Skeletal muscle satellite cell (primary cell): ENCODE measurements around the gene DOCK4.

Source experiments
- H3K27me3 ChIP-seq: 2 replicates; pipeline ENCODE4 v1.7.0; 2013; ENCODE audit warnings: low read length; ENCODE audit not compliant: control insufficient read depth, insufficient read depth
- H3K36me3 ChIP-seq: 2 replicates; pipeline ENCODE4 v1.7.0; 2013; ENCODE audit warnings: mild to moderate bottlenecking, control low read depth, low read length; ENCODE audit not compliant: insufficient read depth
- H3K4me1 ChIP-seq: 2 replicates; pipeline ENCODE4 v1.7.0; 2013; ENCODE audit warnings: low read length; ENCODE audit not compliant: control insufficient read depth, insufficient read depth
- H3K4me2 ChIP-seq: 2 replicates; pipeline ENCODE4 v1.7.0; 2013; ENCODE audit warnings: mild to moderate bottlenecking, low read length
- H3K4me3 ChIP-seq: 2 replicates; pipeline ENCODE4 v1.7.0; 2013; ENCODE audit warnings: low read length
- H3K9ac ChIP-seq: 2 replicates; pipeline ENCODE4 v1.7.0; 2013; ENCODE audit warnings: mild to moderate bottlenecking, low read depth, low read length, moderate library complexity
- H3K9me3 ChIP-seq: replicated peaks from 2 replicates; pipeline ENCODE4 v1.7.0; 2013; ENCODE audit warnings: mild to moderate bottlenecking, control low read depth, low read length

DOCK4 gene

DNA sequence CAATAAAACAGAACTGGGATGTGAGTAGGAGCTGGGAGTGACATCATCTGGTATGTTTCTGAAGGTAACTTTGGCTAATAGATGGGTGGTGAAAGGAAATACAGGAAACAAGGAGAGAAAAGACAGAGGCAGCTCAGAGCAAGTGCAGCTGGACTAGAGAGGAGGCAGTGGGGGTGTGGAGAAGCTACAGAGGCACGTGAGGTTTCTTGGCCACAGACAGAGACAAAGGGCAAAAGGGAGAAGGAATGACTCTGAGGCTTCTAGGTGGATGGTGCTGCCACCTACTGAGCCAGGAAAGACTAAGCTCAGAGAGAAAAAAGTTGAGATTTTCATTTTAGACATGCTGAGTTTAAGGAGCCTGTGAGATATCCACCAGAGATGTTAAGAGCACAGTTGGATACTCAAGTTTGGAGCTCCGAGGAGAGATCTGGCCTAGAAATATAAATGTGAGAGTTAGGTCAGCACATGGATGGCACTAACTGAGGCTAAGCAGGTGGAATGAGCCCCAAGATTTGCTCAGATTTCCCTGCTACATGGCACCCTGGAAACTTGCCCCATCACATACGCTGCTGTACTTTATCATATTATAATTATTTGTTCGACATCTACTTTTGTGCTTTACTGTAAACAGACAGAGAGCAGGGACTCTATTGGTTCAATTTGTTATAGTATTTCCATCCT, 350.9 kb downstream of the DOCK4 start:
- H3K9me3 ChIP-seq: no peaks in the 10 kb centered on the region
- no peak overlapping the region for H3K4me3 ChIP-seq
- peaks cover 4% of the 10 kb centered on the region for H3K4me1 ChIP-seq
- peaks cover 2% of the 10 kb centered on the region for H3K36me3 ChIP-seq
- H3K9ac ChIP-seq: no peak overlapping the region
- no peak overlapping the region for H3K4me2 ChIP-seq
- H3K27me3 ChIP-seq: no peaks in the 10 kb centered on the region

DNA sequence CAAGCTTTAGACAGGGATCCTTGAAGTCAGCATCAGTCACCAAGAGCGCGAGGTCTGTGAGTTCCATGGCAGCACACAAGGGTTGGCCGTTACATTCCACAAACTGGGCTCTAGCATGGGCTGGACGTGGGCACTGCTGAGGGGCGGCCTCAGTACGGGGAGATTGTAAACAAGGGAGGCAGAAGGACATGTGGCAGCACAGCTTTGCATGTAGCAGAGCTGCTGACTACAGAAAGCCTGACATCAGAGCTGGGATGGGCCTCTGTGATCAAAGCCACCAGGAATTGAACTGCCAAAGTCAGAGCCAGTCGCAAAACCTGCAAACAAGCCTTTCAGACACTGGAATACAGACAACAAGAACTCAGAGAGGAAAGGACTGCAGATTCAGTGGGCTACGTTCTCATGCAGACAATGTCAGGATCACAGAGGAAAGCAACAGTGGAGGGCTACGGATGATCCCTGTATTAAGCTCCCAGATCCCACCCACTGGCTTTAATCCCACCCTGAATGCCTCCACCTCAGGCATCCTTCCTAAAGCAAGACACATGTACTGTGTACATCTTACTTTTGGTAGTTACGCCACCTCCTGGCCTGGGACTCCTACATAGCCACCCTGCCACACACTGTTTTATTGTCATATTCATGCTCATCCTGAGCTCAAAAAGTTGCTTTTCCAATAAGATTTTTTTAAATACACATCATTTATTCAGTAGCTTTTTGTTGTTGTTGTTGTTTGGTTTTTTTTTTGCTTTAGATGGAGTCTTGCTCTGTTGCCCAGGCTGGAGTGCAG, 352.8 kb downstream of the DOCK4 start:
- Histone ChIP-seq H3K9me3 (no peaks in the 10 kb centered on the region), H3K36me3 (no peaks in the 10 kb centered on the region), H3K27me3 (no peaks in the 10 kb centered on the region), H3K4me3 (no peak overlapping the region), H3K9ac (no peak overlapping the region), H3K4me2 (no peak overlapping the region), H3K4me1 (peaks cover 4% of the 10 kb centered on the region)

DNA sequence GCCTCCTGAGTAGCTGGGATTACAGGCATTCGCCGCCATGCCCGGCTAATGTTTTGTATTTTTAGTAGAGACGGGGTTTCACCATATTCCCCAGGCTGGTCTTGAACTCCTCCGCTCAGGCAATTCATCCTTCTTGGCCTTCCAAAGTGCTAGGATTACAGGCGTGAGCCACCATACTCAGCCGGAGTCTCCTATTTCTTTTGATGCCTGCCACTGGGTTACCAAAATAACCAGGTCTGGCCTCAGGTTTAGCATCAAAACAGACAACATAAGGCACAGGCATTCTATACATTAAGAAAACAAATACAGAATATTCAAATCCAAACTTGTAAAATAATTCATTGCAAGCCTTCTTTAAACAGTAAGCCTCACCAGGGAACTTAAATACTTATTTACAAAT, 354.1 kb downstream of the DOCK4 start:
- Histone ChIP-seq H3K36me3 (no peaks in the 10 kb centered on the region), H3K9ac (no peak overlapping the region)

DNA sequence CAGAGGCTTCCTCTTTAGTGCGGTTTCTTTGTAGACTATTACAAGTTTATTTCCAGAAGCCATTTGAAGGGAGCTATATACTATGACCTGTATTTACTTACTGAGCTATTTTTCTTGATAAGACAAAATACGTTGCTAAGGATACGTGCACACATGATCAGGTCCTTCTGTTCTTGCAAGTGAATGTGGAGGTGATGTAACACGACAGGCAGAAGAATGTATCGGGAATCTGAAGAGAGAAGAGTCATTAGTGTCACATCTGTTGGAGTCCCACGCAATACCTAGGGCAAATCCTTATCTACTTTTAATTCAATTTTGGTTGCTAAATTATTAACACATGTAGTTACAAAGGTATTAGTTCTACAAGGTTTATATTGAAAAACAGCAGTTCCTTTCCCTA, 359.3 kb downstream of the DOCK4 start:
- Histone ChIP-seq H3K4me2 (no peak overlapping the region), H3K4me1 (peaks cover 2% of the 10 kb centered on the region), H3K9me3 (no peaks in the 10 kb centered on the region), H3K36me3 (no peaks in the 10 kb centered on the region), H3K9ac (no peak overlapping the region), H3K4me3 (no peak overlapping the region), H3K27me3 (no peaks in the 10 kb centered on the region)

More for the DNA sequence above, 354.1 kb downstream of the DOCK4 start:
- Histone ChIP-seq H3K9me3 (no peaks in the 10 kb centered on the region), H3K27me3 (no peaks in the 10 kb centered on the region), H3K4me2 (no peak overlapping the region), H3K4me3 (no peak overlapping the region), H3K4me1 (peaks cover 4% of the 10 kb centered on the region)

DNA sequence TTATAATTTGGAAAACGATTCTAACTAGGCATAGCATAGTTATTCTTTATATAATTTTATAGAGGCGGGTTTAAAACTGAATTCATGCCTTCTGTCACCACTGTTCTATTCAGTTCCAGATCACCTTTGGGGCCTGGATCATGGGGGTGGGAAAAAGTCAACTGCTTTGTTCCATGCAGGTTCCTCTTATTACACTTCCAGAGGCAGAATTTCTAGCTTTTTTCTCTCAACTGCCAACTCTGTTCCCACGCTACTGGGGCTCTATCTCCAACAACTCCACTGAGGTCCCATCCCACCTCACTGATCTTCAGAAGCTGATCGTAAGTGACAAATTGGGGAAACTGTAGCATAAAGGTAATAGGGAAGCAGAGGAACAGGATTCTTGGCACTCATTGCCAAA, 360.3 kb downstream of the DOCK4 start:
- Histone ChIP-seq H3K27me3 (no peaks in the 10 kb centered on the region), H3K4me3 (no peak overlapping the region), H3K9ac (no peak overlapping the region), H3K4me1 (peaks cover 7% of the 10 kb centered on the region), H3K36me3 (no peaks in the 10 kb centered on the region), H3K4me2 (no peak overlapping the region), H3K9me3 (no peaks in the 10 kb centered on the region)

DNA sequence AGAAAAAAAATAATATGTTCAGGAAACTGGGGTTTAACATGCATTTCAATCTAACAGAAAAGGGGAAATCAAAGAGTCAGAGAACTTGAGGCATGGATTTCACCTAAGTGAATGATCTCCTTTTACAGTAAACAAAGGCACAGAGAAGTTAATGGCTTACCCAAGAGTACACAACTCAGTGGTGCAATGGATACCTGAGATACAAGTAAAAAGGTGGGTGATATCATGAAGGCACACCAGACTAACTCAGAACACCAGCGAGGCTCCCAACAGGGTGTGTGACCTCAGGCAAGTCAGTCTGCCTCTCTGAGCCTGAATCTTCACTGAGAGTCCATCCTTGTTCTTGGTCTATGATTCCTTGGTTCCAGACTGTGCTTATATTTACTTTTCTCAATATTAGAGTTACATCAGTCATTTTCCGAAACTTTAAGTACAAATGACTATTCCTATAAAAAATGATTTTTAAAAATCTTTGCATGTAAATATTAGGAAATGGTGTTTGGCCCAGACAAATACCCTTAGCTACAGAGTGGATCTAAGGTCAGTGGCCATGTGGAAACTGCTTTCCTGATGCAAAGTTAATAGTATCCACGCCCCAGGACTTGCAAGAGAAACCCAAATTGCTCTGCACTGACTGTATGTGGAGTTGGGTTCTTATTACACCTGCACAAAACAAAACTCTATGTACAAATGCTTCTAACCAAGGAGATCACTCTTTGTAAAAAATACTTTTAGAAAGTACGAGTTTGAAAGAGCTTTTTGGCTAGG, 361.1 kb downstream of the DOCK4 start:
- Histone ChIP-seq H3K4me2 (no peak overlapping the region), H3K36me3 (no peaks in the 10 kb centered on the region), H3K4me3 (no peak overlapping the region), H3K4me1 (peaks cover 7% of the 10 kb centered on the region), H3K9me3 (no peaks in the 10 kb centered on the region), H3K27me3 (no peaks in the 10 kb centered on the region), H3K9ac (no peak overlapping the region)

DNA sequence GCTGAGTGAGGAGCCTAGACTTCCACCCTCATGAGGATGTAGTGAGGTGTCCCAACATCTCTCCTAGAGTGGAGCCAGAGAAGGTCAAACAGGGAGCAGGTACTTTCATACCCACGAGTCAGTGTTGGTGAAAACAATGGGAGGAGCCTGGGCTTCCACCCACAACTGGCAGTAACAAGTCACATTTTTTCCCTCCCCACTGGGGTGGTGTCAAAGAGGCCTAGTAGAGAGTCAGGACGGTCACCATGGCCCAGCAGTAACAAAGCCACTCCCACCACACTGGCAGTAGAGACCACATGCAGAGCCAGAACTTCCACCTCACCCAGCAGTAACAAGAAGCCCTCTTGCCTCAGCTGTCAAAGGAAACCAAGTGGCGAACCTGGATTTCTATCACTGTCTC, 363.7 kb downstream of the DOCK4 start:
- Histone ChIP-seq H3K27me3 (no peaks in the 10 kb centered on the region), H3K9me3 (no peaks in the 10 kb centered on the region), H3K4me3 (no peak overlapping the region), H3K4me2 (no peak overlapping the region), H3K9ac (no peak overlapping the region), H3K4me1 (peaks cover 7% of the 10 kb centered on the region), H3K36me3 (no peaks in the 10 kb centered on the region)

DNA sequence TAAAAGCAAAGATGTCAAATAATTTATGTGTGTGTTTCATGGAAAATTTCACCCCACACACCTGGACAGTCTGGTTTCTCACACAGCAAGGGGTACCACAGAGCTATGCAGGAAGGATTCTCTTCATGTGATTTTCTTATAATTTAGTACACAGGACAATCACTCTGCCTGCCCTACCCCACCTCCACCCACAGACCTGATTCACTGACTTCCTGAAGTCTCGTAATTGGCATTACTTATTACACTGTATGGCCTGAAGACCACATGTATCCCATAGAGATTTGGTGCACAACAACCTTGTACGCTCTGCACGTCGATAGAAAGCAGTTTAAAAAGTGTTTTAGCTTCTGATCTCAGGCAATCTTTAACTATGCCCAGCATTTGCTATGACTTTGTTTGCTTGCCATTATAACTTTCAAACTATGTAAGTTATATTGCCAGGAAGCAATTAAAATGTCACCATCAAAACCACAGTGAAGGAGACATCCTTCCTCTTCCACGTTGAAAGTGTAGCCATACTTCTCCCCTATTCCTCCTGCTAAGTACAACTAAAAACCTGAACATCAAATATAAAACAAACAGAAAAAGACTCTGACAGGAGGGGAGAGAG, 364.5 kb downstream of the DOCK4 start:
- no peak overlapping the region for H3K4me3 ChIP-seq
- no peaks in the 10 kb centered on the region for H3K27me3 ChIP-seq
- no peaks in the 10 kb centered on the region for H3K36me3 ChIP-seq
- no peak overlapping the region for H3K9ac ChIP-seq
- no peak overlapping the region for H3K4me2 ChIP-seq
- no peaks in the 10 kb centered on the region for H3K9me3 ChIP-seq
- H3K4me1 ChIP-seq: peaks cover 7% of the 10 kb centered on the region

DNA sequence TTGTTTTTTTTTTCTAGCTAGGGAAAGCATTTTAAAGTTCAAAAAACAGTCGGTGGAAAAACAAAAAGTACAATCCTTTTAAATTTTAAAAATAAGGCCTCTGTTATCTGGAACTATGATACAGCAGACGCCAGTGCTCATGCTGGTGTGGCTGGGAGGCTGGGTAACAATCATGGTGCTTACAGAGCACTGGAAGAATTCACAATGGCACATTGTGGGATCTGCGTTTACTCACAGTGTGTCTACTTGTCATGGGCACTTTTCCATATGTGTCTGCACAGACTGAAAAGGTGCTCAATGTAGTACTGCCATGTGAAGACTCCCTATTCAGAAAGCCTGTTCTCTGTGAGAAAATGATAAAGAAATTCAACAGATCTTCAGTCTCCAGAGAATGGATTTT, 365.7 kb downstream of the DOCK4 start:
- H3K9ac ChIP-seq: no peak overlapping the region
- H3K4me2 ChIP-seq: no peak overlapping the region
- H3K9me3 ChIP-seq: no peaks in the 10 kb centered on the region
- H3K36me3 ChIP-seq: no peaks in the 10 kb centered on the region
- H3K4me3 ChIP-seq: no peak overlapping the region
- H3K4me1 ChIP-seq: peaks cover 11% of the 10 kb centered on the region
- no peaks in the 10 kb centered on the region for H3K27me3 ChIP-seq

DNA sequence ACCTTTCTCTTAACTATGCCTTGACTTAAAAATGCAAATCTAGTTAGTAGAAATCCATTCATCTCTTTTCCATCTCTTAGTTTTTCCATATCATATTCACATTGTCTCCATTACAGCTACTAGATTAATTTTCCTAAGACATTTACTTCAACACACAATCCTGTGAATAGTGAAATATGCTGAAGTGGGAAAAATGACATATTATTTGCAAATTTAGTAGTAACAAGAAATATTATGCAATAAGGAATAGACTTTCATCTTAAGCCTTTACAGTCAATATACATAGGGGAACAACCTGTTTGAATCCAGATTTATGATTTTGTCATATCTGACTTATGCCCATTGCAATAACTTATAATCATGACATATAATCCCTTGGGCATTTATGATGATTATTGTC, 366.9 kb downstream of the DOCK4 start:
- Histone ChIP-seq H3K9me3 (no peaks in the 10 kb centered on the region), H3K27me3 (no peaks in the 10 kb centered on the region), H3K4me2 (no peak overlapping the region), H3K36me3 (no peaks in the 10 kb centered on the region), H3K9ac (no peak overlapping the region), H3K4me1 (peaks cover 22% of the 10 kb centered on the region), H3K4me3 (no peak overlapping the region)

DNA sequence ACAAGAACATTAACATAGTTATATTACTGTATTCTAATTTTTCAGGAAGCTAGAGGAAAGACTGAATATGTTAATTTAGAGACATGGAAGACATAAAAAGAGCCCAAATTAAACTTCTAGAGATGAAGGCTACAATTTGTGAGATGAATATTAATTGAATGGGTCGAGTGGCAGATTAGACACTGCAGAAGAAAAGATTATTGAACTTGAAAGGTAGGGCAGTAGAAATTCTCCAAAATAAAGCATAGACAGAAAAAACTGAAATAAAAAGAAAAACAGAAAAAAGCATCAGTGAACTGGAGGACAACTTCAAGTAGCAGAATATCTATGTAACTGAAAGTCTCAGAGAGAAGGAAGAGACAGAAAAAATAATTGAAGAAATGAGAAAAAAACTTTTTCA, 369.6 kb downstream of the DOCK4 start:
- no peak overlapping the region for H3K9ac ChIP-seq
- no peaks in the 10 kb centered on the region for H3K27me3 ChIP-seq
- no peaks in the 10 kb centered on the region for H3K9me3 ChIP-seq
- no peak overlapping the region for H3K4me3 ChIP-seq
- peaks cover 31% of the 10 kb centered on the region for H3K4me1 ChIP-seq
- H3K36me3 ChIP-seq: no peaks in the 10 kb centered on the region
- H3K4me2 ChIP-seq: no peak overlapping the region
